ENCODE measurements around the gene FUT1. TPM values are rescaled to one million over a fixed set of nuclear protein-coding genes. Genes with fewer than 3 reads are reported as not detected.

Gene FUT1
- total RNA-seq, 2 experiments from 2014 or later: 0.03 TPM; not detected in 1

DNA sequence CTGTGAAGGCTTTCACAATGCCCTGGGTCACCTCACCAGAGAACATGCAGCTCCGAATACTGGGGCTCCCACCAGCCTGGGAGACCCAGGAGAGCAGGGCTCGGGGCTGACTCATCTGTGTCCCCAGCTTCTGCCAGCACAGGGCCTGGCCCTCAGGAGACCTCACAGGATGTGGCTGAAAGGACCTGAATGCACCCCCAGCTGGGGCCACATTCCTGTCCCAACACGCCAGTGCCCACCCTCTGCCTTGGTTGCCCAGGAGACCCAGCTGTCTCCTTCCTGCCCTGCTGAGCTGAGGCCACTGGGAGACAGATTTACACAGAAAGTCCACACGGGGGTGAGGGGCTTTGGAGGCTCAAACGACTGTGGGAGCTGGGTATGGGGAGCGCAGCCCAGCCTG, 46.5 kb upstream of the FUT1 start:
- no peak overlapping the region for H3K4me2 ChIP-seq (ENCODE audit: low read length)
- H3K79me2 ChIP-seq (ENCODE audit: insufficient read depth, low read depth, low read length): no peaks in the 10 kb centered on the region
- TF ChIP-seq EZH2phosphoT487 (IDR thresholded peaks at IDR 0.05; ENCODE audit: borderline replicate concordance, low read depth, low read length): no peak
- TF ChIP-seq, protein P1, sequence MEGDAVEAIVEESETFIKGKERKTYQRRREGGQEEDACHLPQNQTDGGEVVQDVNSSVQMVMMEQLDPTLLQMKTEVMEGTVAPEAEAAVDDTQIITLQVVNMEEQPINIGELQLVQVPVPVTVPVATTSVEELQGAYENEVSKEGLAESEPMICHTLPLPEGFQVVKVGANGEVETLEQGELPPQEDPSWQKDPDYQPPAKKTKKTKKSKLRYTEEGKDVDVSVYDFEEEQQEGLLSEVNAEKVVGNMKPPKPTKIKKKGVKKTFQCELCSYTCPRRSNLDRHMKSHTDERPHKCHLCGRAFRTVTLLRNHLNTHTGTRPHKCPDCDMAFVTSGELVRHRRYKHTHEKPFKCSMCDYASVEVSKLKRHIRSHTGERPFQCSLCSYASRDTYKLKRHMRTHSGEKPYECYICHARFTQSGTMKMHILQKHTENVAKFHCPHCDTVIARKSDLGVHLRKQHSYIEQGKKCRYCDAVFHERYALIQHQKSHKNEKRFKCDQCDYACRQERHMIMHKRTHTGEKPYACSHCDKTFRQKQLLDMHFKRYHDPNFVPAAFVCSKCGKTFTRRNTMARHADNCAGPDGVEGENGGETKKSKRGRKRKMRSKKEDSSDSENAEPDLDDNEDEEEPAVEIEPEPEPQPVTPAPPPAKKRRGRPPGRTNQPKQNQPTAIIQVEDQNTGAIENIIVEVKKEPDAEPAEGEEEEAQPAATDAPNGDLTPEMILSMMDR (conservative IDR thresholded peaks at IDR 0.05; ENCODE audit: low read length): no peak
- intact Hi-C loops (cut with micrococcal nuclease; ENCODE audit: unreplicated experiment): no loop called here
- POLR2A ChIA-PET: no interaction called here
- no TSS peak for BruUV-seq (replicated peaks)
- H3K36me3 ChIP-seq (ENCODE audit: insufficient read depth, low read length): no peaks in the 10 kb centered on the region
- no peak overlapping the region for H3K27ac ChIP-seq (ENCODE audit: low read depth, low read length, poor library complexity, severe bottlenecking)
- no peaks in the 10 kb centered on the region for H4K20me1 ChIP-seq (ENCODE audit: insufficient read depth, low read length)
- CTCF ChIA-PET (ENCODE audit: unreplicated experiment): interaction anchor here (0.5 kb wide), 1 partner anchor 262 kb away, joined by 3 read pairs; no protein-coding TSS in a partner anchor
- DNase-seq (ENCODE audit: low spot score): no peak
- no peaks in the 10 kb centered on the region for H3K9me2 ChIP-seq (ENCODE audit: insufficient read depth, low read length)
- no peak overlapping the region for H3K4me3 ChIP-seq (ENCODE audit: low read depth, low read length, poor library complexity, severe bottlenecking)
- peaks cover 5% of the 10 kb centered on the region for H3K4me1 ChIP-seq (ENCODE audit: insufficient read depth, low read length, poor library complexity, severe bottlenecking)
- no peaks in the 10 kb centered on the region for H3K9me3 ChIP-seq (ENCODE audit: low read length)
- H2AFZ ChIP-seq (ENCODE audit: low read length): no peak overlapping the region

DNA sequence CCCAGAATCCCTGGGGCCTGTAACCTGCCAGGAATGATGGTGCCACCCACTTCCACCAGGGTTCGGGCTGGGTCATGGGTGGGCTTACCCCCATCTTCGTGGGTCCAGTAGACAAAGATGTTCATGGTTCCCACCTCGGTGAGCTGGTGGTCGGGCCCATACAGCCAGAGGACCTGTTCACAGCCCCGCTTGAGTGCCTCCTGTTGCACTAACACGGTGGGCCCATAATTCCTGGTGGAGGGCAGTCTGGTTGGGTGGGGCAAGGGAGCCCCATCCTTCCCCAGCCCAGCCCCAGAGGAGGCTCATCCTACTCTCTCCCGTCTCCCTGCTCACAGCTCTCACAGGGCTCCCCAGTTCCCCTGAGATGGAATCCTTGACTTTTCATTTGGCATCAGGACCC, 44.7 kb upstream of the FUT1 start:
- intact Hi-C loops (cut with micrococcal nuclease; ENCODE audit: unreplicated experiment): no loop called here
- H3K4me3 ChIP-seq (ENCODE audit: low read depth, low read length, poor library complexity, severe bottlenecking): no peak overlapping the region
- BruUV-seq (replicated peaks): no TSS peak
- no peak for DNase-seq (ENCODE audit: low spot score)
- no peaks in the 10 kb centered on the region for H3K9me3 ChIP-seq (ENCODE audit: low read length)
- no peak overlapping the region for H3K27ac ChIP-seq (ENCODE audit: low read depth, low read length, poor library complexity, severe bottlenecking)
- peaks cover 5% of the 10 kb centered on the region for H3K4me1 ChIP-seq (ENCODE audit: insufficient read depth, low read length, poor library complexity, severe bottlenecking)
- no peaks in the 10 kb centered on the region for H3K9me2 ChIP-seq (ENCODE audit: insufficient read depth, low read length)
- H3K4me2 ChIP-seq (ENCODE audit: low read length): no peak overlapping the region
- no peak for TF ChIP-seq EZH2phosphoT487 (IDR thresholded peaks at IDR 0.05; ENCODE audit: borderline replicate concordance, low read depth, low read length)
- TF ChIP-seq, protein P1 (conservative IDR thresholded peaks at IDR 0.05; ENCODE audit: low read length): no peak
- H2AFZ ChIP-seq (ENCODE audit: low read length): no peak overlapping the region
- no peaks in the 10 kb centered on the region for H3K79me2 ChIP-seq (ENCODE audit: insufficient read depth, low read depth, low read length)
- no peaks in the 10 kb centered on the region for H3K36me3 ChIP-seq (ENCODE audit: insufficient read depth, low read length)
- H4K20me1 ChIP-seq (ENCODE audit: insufficient read depth, low read length): no peaks in the 10 kb centered on the region
- POLR2A ChIA-PET: interaction anchor here (0.6 kb wide), 1 partner anchor 32 kb away, joined by 4 read pairs; no protein-coding TSS in a partner anchor
- CTCF ChIA-PET (ENCODE audit: unreplicated experiment): no interaction called here

DNA sequence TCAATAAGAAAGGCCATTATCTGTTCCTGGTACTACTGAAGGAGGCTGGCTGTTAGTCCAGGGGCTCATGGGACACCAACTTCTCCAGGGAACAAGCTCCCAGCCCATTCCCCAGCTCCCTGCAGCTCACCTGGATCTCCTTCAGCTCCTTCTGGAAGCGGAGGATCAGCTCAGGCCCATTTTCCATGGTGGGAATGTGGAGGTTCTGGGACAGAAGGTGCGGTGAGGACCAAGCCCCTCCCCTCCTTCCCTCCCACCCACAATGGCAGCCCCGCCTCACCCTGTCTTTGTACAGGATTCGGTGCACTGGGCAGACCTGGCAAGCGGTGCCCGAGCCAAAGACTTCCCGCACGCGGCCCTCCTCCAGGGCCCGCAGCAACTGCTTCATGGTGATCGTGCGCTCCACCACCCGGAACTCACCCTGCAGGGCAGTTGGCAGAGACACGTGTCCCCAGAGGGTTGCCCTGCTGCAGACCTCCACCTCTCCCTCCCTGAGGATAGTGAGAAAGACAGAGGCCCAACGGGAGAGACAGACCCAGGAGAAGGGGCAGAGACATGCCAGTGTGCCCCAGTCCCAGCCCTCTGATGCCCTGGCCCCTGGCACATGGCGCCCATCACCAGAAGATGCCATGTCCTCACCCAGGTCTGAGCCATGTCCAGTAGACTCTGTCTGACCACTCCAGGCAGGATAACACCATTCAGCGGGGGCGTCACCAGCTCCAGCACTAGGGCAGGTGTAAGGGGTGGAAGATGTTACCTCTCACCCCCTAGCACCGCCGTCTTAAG, 44.0 kb upstream of the FUT1 start:
- no peaks in the 10 kb centered on the region for H3K79me2 ChIP-seq (ENCODE audit: insufficient read depth, low read depth, low read length)
- H4K20me1 ChIP-seq (ENCODE audit: insufficient read depth, low read length): no peaks in the 10 kb centered on the region
- no peak for TF ChIP-seq EZH2phosphoT487 (IDR thresholded peaks at IDR 0.05; ENCODE audit: borderline replicate concordance, low read depth, low read length)
- TF ChIP-seq, protein P1 (conservative IDR thresholded peaks at IDR 0.05; ENCODE audit: low read length): no peak
- no peak overlapping the region for H3K27ac ChIP-seq (ENCODE audit: low read depth, low read length, poor library complexity, severe bottlenecking)
- no TSS peak for BruUV-seq (replicated peaks)
- no peaks in the 10 kb centered on the region for H3K9me3 ChIP-seq (ENCODE audit: low read length)
- ChIA-PET POLR2A (interaction anchor here (0.6 to 1.5 kb wide), 3 partner anchors 33 to 40 kb away, joined by 3 to 6 read pairs (median 4); partner anchors contain the start of gene HSD17B14), CTCF (ENCODE audit: unreplicated experiment) (interaction anchor here (1.0 to 1.1 kb wide), 2 partner anchors 15 to 40 kb away, joined by 4 to 5 read pairs; no protein-coding TSS in a partner anchor)
- no peak overlapping the region for H3K4me2 ChIP-seq (ENCODE audit: low read length)
- H2AFZ ChIP-seq (ENCODE audit: low read length): no peak overlapping the region
- peaks cover 5% of the 10 kb centered on the region for H3K4me1 ChIP-seq (ENCODE audit: insufficient read depth, low read length, poor library complexity, severe bottlenecking)
- no peaks in the 10 kb centered on the region for H3K9me2 ChIP-seq (ENCODE audit: insufficient read depth, low read length)
- no peak for DNase-seq (ENCODE audit: low spot score)
- no peak overlapping the region for H3K4me3 ChIP-seq (ENCODE audit: low read depth, low read length, poor library complexity, severe bottlenecking)
- H3K36me3 ChIP-seq (ENCODE audit: insufficient read depth, low read length): no peaks in the 10 kb centered on the region
- intact Hi-C loops (cut with micrococcal nuclease; ENCODE audit: unreplicated experiment): no loop called here
